Activated T-cell treated with anti-CD3 and anti-CD28 coated beads for 48 hours (primary cell): Measurements from ENCODE around the gene MEF2B.

ENCODE experiments used
- DNase-seq: peaks from one replicate; pipeline ENCODE4 v3.0.0-alpha.2; 2020; ENCODE audit warnings: low read depth

MEF2B gene

DNA sequence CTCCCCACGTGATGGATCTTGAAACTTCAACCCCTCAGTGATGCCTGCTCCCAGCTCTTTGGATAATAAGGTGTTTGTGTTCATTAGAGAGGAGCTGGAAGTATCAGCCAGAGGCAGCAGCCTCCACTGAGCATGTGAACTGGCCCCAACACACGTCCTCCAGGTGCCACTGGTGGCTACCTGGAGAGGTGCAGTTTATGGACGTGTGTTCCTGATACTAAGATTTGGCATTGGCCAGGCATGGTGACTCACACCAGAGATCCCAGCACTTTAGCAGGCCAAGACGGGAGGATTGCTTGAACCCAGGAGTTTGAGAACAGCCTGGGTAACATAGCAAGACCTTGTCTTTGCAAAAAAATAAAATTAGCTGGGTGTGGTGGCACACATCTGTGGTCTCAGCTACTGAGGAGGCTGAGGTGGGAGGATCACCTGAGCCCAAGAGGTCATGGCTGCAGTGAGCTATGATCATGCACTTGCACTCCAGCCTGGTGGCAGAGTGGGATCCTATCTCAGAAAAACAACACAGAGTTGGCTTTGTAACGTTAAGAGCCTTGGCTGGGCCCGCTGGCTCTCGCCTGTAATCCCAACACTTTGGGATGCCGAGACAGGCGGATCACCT lies 71.9 kb downstream of the MEF2B start:
- DNase-seq = no peak

DNA sequence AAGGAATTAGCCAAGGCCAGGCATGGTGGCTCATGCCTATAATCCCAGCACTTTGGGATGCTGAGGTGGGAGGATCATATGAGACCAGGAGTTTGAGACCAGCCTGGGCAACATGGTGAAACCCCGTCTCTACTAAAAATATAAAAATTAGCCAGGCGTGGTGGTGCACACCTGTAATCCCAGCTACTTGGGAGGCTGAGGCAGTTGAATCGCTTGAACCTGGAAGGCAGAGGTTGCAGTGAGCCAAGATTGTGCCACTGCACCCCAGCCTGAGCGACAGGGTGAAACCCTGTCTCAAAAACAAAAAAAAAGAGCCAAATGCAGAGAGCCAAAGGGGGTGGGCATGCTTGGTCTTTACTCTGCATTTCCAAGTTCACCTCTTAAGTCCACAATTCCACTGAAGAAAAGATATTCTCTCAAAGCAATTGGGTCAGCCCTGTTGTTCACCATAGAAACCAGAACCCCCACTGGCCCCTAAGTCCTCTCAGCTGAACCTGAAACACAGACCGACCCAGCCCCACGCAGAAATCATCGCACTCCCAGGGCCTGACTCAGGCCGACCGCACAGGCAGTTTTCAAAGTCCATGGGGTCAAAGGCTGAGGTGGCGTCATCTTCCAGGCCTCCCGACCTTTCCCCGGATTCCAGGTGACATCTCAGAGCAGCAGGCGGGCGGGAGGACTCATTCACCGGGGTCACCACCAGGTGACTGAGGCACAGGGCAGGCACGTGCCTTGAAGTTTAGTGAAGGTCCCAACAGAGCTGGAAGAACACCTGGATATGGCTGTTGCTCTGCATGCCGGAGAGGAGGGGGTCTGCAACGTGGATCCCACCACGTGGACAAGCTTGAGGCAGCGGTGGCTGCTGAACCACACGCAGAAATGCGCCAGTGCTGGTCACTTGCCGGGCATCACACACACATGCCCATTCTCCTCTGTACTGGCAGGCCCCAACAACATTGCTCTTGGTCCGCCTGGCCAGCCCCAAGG lies 73.1 kb downstream of the MEF2B start:
- DNase-seq = no peak

DNA sequence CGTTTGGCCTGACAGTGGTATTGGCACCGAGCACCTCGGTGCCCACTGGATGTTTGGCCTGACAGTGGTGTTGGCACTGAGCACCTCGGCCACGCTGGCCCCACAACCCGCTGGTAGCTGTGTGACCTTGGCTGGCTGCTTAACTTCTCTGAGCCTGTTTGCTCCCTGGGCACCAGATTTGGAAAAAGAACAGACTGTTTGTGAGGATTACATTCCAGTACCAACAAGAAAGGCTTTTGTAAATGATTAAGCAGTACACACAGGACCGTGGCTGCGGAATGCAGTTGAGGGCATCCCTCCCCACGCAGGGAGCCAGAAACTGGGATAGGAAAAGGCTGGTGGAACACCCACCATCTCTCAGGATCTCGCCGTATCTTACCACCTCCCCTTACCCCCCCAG lies 74.4 kb downstream of the MEF2B start:
- DNase-seq = no peak
